Measurements from ENCODE around the gene CCDC192.

The CCDC192 gene

GRCh38 chr5:127757576-127757975, 54.4 kb downstream of the CCDC192 start:
- Histone ChIP-seq H3K4me3 (ENCODE audit: low read depth in 1 of 2, low read length in 2 of 2) (no peak overlapping the region), H3K27ac (ENCODE audit: low read depth, low read length) (no peak overlapping the region), H3K4me1 (ENCODE audit: control insufficient read depth in 1 of 2, insufficient read depth in 2 of 2, low read length in 2 of 2) (peaks cover 20 to 31% of the 10 kb centered on the region in 2 donors), H3K27me3 (ENCODE audit: control insufficient read depth in 1 of 2, insufficient read depth in 2 of 2, low read length in 2 of 2) (no peaks in the 10 kb centered on the region), H3K9ac (ENCODE audit: low read depth in 1 of 2, low read length in 2 of 2) (no peak overlapping the region), H3K9me3 (ENCODE audit: control insufficient read depth in 1 of 2, low read length in 2 of 2) (no peaks in the 10 kb centered on the region), H3K36me3 (ENCODE audit: control insufficient read depth in 1 of 2, insufficient read depth in 2 of 2, low read length in 2 of 2) (no peaks in the 10 kb centered on the region)

- peaks cover 20 to 32% of the 10 kb centered on the region in 2 donors for H3K4me1 ChIP-seq (ENCODE audit: control insufficient read depth in 1 of 2, insufficient read depth in 2 of 2, low read length in 2 of 2)
- H3K9me3 ChIP-seq (ENCODE audit: control insufficient read depth in 1 of 2, low read length in 2 of 2) = no peaks in the 10 kb centered on the region
- no peaks in the 10 kb centered on the region for H3K27me3 ChIP-seq (ENCODE audit: control insufficient read depth in 1 of 2, insufficient read depth in 2 of 2, low read length in 2 of 2)
- H3K9ac ChIP-seq (ENCODE audit: low read depth in 1 of 2, low read length in 2 of 2) = no peak overlapping the region
- no peaks in the 10 kb centered on the region for H3K36me3 ChIP-seq (ENCODE audit: control insufficient read depth in 1 of 2, insufficient read depth in 2 of 2, low read length in 2 of 2)
- H3K27ac ChIP-seq (ENCODE audit: low read depth, low read length) = no peak overlapping the region
- H3K4me3 ChIP-seq (ENCODE audit: low read depth in 1 of 2, low read length in 2 of 2) = no peak overlapping the region
Observed at GRCh38 chr5:127758766-127759283, 55.6 kb downstream of the CCDC192 start.

- Histone ChIP-seq H3K4me1 (ENCODE audit: control insufficient read depth in 1 of 2, insufficient read depth in 2 of 2, low read length in 2 of 2) (peaks cover 13 to 32% of the 10 kb centered on the region in 2 donors), H3K9ac (ENCODE audit: low read depth in 1 of 2, low read length in 2 of 2) (no peak overlapping the region), H3K9me3 (ENCODE audit: control insufficient read depth in 1 of 2, low read length in 2 of 2) (no peaks in the 10 kb centered on the region), H3K4me3 (ENCODE audit: low read depth in 1 of 2, low read length in 2 of 2) (no peak overlapping the region), H3K27me3 (ENCODE audit: control insufficient read depth in 1 of 2, insufficient read depth in 2 of 2, low read length in 2 of 2) (no peaks in the 10 kb centered on the region), H3K27ac (ENCODE audit: low read depth, low read length) (no peak overlapping the region), H3K36me3 (ENCODE audit: control insufficient read depth in 1 of 2, insufficient read depth in 2 of 2, low read length in 2 of 2) (no peaks in the 10 kb centered on the region)
Observed at GRCh38 chr5:127761869-127762268, 58.7 kb downstream of the CCDC192 start.

- Histone ChIP-seq H3K9ac (ENCODE audit: low read depth in 1 of 2, low read length in 2 of 2) (no peak overlapping the region), H3K4me3 (ENCODE audit: low read depth in 1 of 2, low read length in 2 of 2) (no peak overlapping the region), H3K9me3 (ENCODE audit: control insufficient read depth in 1 of 2, low read length in 2 of 2) (no peaks in the 10 kb centered on the region), H3K36me3 (ENCODE audit: control insufficient read depth in 1 of 2, insufficient read depth in 2 of 2, low read length in 2 of 2) (no peaks in the 10 kb centered on the region), H3K4me1 (ENCODE audit: control insufficient read depth in 1 of 2, insufficient read depth in 2 of 2, low read length in 2 of 2) (peaks cover 13 to 32% of the 10 kb centered on the region in 2 donors), H3K27me3 (ENCODE audit: control insufficient read depth in 1 of 2, insufficient read depth in 2 of 2, low read length in 2 of 2) (no peaks in the 10 kb centered on the region), H3K27ac (ENCODE audit: low read depth, low read length) (no peak overlapping the region)
Observed at GRCh38 chr5:127762412-127762811, 59.2 kb downstream of the CCDC192 start.

- no peaks in the 10 kb centered on the region for H3K36me3 ChIP-seq (ENCODE audit: control insufficient read depth in 1 of 2, insufficient read depth in 2 of 2, low read length in 2 of 2)
- H3K4me3 ChIP-seq (ENCODE audit: low read depth in 1 of 2, low read length in 2 of 2) = no peak overlapping the region
- no peak overlapping the region for H3K27ac ChIP-seq (ENCODE audit: low read depth, low read length)
- H3K9me3 ChIP-seq (ENCODE audit: control insufficient read depth in 1 of 2, low read length in 2 of 2) = no peaks in the 10 kb centered on the region
- no peaks in the 10 kb centered on the region for H3K27me3 ChIP-seq (ENCODE audit: control insufficient read depth in 1 of 2, insufficient read depth in 2 of 2, low read length in 2 of 2)
- no peak overlapping the region for H3K9ac ChIP-seq (ENCODE audit: low read depth in 1 of 2, low read length in 2 of 2)
- peaks cover 0 to 8% of the 10 kb centered on the region in 2 donors for H3K4me1 ChIP-seq (ENCODE audit: control insufficient read depth in 1 of 2, insufficient read depth in 2 of 2, low read length in 2 of 2)
Observed at GRCh38 chr5:127766676-127767335, 63.6 kb downstream of the CCDC192 start.

GRCh38 chr5:127769386-127769785, 66.2 kb downstream of the CCDC192 start:
- Histone ChIP-seq H3K4me3 (ENCODE audit: low read depth in 1 of 2, low read length in 2 of 2) (no peak overlapping the region), H3K36me3 (ENCODE audit: control insufficient read depth in 1 of 2, insufficient read depth in 2 of 2, low read length in 2 of 2) (no peaks in the 10 kb centered on the region), H3K9me3 (ENCODE audit: control insufficient read depth in 1 of 2, low read length in 2 of 2) (no peaks in the 10 kb centered on the region), H3K9ac (ENCODE audit: low read depth in 1 of 2, low read length in 2 of 2) (no peak overlapping the region), H3K27ac (ENCODE audit: low read depth, low read length) (no peak overlapping the region), H3K4me1 (ENCODE audit: control insufficient read depth in 1 of 2, insufficient read depth in 2 of 2, low read length in 2 of 2) (no peaks in the 10 kb centered on the region), H3K27me3 (ENCODE audit: control insufficient read depth in 1 of 2, insufficient read depth in 2 of 2, low read length in 2 of 2) (no peaks in the 10 kb centered on the region)

- no peak overlapping the region for H3K9ac ChIP-seq (ENCODE audit: low read depth in 1 of 2, low read length in 2 of 2)
- no peak overlapping the region for H3K27ac ChIP-seq (ENCODE audit: low read depth, low read length)
- peaks cover 0 to under 1% of the 10 kb centered on the region in 2 donors for H3K9me3 ChIP-seq (ENCODE audit: control insufficient read depth in 1 of 2, low read length in 2 of 2)
- no peaks in the 10 kb centered on the region for H3K27me3 ChIP-seq (ENCODE audit: control insufficient read depth in 1 of 2, insufficient read depth in 2 of 2, low read length in 2 of 2)
- no peaks in the 10 kb centered on the region for H3K36me3 ChIP-seq (ENCODE audit: control insufficient read depth in 1 of 2, insufficient read depth in 2 of 2, low read length in 2 of 2)
- H3K4me3 ChIP-seq (ENCODE audit: low read depth in 1 of 2, low read length in 2 of 2) = no peak overlapping the region
- H3K4me1 ChIP-seq (ENCODE audit: control insufficient read depth in 1 of 2, insufficient read depth in 2 of 2, low read length in 2 of 2) = no peaks in the 10 kb centered on the region
Observed at GRCh38 chr5:127770272-127770671, 67.1 kb downstream of the CCDC192 start.

GRCh38 chr5:127772531-127772930, 69.3 kb downstream of the CCDC192 start:
- no peak overlapping the region for H3K9ac ChIP-seq (ENCODE audit: low read depth in 1 of 2, low read length in 2 of 2)
- H3K27me3 ChIP-seq (ENCODE audit: control insufficient read depth in 1 of 2, insufficient read depth in 2 of 2, low read length in 2 of 2) = no peaks in the 10 kb centered on the region
- peaks cover 0 to 4% of the 10 kb centered on the region in 2 donors for H3K9me3 ChIP-seq (ENCODE audit: control insufficient read depth in 1 of 2, low read length in 2 of 2)
- H3K36me3 ChIP-seq (ENCODE audit: control insufficient read depth in 1 of 2, insufficient read depth in 2 of 2, low read length in 2 of 2) = no peaks in the 10 kb centered on the region
- no peaks in the 10 kb centered on the region for H3K4me1 ChIP-seq (ENCODE audit: control insufficient read depth in 1 of 2, insufficient read depth in 2 of 2, low read length in 2 of 2)
- no peak overlapping the region for H3K27ac ChIP-seq (ENCODE audit: low read depth, low read length)
- no peak overlapping the region for H3K4me3 ChIP-seq (ENCODE audit: low read depth in 1 of 2, low read length in 2 of 2)

- Histone ChIP-seq H3K4me3 (ENCODE audit: low read depth in 1 of 2, low read length in 2 of 2) (no peak overlapping the region), H3K27me3 (ENCODE audit: control insufficient read depth in 1 of 2, insufficient read depth in 2 of 2, low read length in 2 of 2) (no peaks in the 10 kb centered on the region), H3K9ac (ENCODE audit: low read depth in 1 of 2, low read length in 2 of 2) (no peak overlapping the region), H3K4me1 (ENCODE audit: control insufficient read depth in 1 of 2, insufficient read depth in 2 of 2, low read length in 2 of 2) (no peaks in the 10 kb centered on the region), H3K27ac (ENCODE audit: low read depth, low read length) (no peak overlapping the region), H3K36me3 (ENCODE audit: control insufficient read depth in 1 of 2, insufficient read depth in 2 of 2, low read length in 2 of 2) (no peaks in the 10 kb centered on the region), H3K9me3 (ENCODE audit: control insufficient read depth in 1 of 2, low read length in 2 of 2) (peaks cover 4% of the 10 kb centered on the region in 2 donors)
Observed at GRCh38 chr5:127774221-127774620, 71.0 kb downstream of the CCDC192 start.

- no peaks in the 10 kb centered on the region for H3K27me3 ChIP-seq (ENCODE audit: control insufficient read depth in 1 of 2, insufficient read depth in 2 of 2, low read length in 2 of 2)
- no peaks in the 10 kb centered on the region for H3K36me3 ChIP-seq (ENCODE audit: control insufficient read depth in 1 of 2, insufficient read depth in 2 of 2, low read length in 2 of 2)
- no peak overlapping the region for H3K4me3 ChIP-seq (ENCODE audit: low read depth in 1 of 2, low read length in 2 of 2)
- H3K27ac ChIP-seq (ENCODE audit: low read depth, low read length) = no peak overlapping the region
- H3K9me3 ChIP-seq (ENCODE audit: control insufficient read depth in 1 of 2, low read length in 2 of 2) = peaks cover 4% of the 10 kb centered on the region in 2 donors
- no peak overlapping the region for H3K9ac ChIP-seq (ENCODE audit: low read depth in 1 of 2, low read length in 2 of 2)
- H3K4me1 ChIP-seq (ENCODE audit: control insufficient read depth in 1 of 2, insufficient read depth in 2 of 2, low read length in 2 of 2) = no peaks in the 10 kb centered on the region
Observed at GRCh38 chr5:127776477-127776876, 73.3 kb downstream of the CCDC192 start.

All from duodenal mucosa (tissue), 2 donors.